Transverse colon (tissue), 4 donors: ENCODE measurements around the gene TRAPPC2L.

Source experiments
- EP300 ChIP-seq: sonication (generic); formaldehyde crosslinking; IDR thresholded peaks from one replicate; pipeline ENCODE4 v1.6.1; 2017; ENCODE audit warnings: antibody characterized with exemption, low read depth
- POLR2A ChIP-seq: fragments of 450-650 bp; IDR thresholded peaks from one replicate; pipeline ENCODE4 v1.6.1; 2016; ENCODE audit warnings: antibody characterized with exemption, mild to moderate bottlenecking, moderate library complexity
- POLR2AphosphoS5 ChIP-seq, 3 donors: sonication (generic); formaldehyde crosslinking; IDR thresholded peaks; one replicate each; pipeline ENCODE4 v1.6.1; 2016; ENCODE audit warnings: antibody characterized with exemption in 3 of 3
- TF ChIP-seq, protein P1 (sequence below), 5 experiments: fragments of 200-600 bp in 3 of 5; fragments of 450-650 bp in 2 of 5; sonication (generic) in 3 of 5; IDR thresholded peaks; 1 replicate in 2 of 5; 2 replicates in 3 of 5; pipeline ENCODE4 v1.5.1; 2016 to 2017; ENCODE audit warnings: antibody characterized with exemption in 5 of 5, inconsistent platforms in 3 of 5, mild to moderate bottlenecking in 2 of 5, moderate library complexity in 1 of 5

DNA sequence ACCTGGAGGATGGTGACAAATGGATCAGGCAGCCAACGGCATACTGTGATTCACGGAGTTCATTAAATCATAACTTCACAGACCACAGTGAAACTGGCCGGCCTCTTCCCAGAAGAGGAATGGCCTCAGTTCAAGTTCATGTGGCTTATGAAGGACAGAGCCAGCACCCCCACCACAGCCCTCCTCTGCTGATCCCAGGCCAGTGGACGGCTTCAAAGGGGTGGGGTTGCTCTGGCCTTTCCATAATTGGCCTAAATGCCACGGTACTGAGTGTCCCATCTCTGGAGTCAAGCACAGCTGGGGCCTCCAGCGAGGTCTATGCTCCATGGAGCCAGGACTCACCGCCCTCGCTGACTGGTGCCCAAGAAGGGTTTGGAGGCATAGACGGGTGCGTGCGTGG is 21.5 kb upstream of the TRAPPC2L start:
- TF ChIP-seq, protein P1, sequence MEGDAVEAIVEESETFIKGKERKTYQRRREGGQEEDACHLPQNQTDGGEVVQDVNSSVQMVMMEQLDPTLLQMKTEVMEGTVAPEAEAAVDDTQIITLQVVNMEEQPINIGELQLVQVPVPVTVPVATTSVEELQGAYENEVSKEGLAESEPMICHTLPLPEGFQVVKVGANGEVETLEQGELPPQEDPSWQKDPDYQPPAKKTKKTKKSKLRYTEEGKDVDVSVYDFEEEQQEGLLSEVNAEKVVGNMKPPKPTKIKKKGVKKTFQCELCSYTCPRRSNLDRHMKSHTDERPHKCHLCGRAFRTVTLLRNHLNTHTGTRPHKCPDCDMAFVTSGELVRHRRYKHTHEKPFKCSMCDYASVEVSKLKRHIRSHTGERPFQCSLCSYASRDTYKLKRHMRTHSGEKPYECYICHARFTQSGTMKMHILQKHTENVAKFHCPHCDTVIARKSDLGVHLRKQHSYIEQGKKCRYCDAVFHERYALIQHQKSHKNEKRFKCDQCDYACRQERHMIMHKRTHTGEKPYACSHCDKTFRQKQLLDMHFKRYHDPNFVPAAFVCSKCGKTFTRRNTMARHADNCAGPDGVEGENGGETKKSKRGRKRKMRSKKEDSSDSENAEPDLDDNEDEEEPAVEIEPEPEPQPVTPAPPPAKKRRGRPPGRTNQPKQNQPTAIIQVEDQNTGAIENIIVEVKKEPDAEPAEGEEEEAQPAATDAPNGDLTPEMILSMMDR (IDR thresholded peaks at IDR 0.05): no peak
- TF ChIP-seq POLR2A: peak; percentile 15
- TF ChIP-seq POLR2AphosphoS5 (IDR thresholded peaks at IDR 0.05): peak in 2 of 3 donors; percentile 14 to 31
- no peak for TF ChIP-seq EP300
